ENCODE results near the gene KDM8.

KDM8 gene

DNA sequence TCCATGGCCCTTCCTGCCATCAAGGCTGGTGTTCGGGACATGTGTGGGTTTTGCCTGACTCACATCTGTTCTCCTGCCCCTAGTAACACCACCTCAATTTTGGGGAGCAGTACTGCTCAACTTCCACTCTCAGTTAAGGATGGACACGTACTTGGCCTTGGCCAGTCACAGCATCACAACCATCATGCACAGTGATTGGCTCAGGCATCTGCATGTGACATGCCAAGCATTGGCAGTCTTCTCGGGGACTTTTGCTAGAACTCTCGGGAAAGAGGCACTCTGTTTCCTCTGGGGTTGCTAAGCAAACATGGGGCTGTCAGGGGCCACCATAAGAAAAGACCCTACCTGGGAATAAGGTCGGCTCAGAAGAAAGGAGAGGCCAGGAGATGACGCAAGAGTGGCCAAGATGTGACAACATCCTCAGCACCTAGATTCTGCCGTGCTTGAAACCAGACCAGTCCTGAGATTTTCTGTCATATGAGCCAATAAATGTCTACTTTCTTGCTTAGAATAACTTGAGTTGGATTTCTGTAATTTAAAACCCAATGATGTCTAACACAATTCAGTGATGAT lies 11.9 kb upstream of the KDM8 start:
- Histone ChIP-seq H3K79me2 (ENCODE audit: insufficient read depth, low read depth) (no peaks in the 10 kb centered on the region), H3K4me1 (ENCODE audit: low read depth, poor library complexity, severe bottlenecking) (peaks cover 20% of the 10 kb centered on the region), H3K27me3 (ENCODE audit: insufficient read depth, low read depth) (no peaks in the 10 kb centered on the region), H3K9ac (no peak overlapping the region), H4K20me1 (ENCODE audit: insufficient read depth) (no peaks in the 10 kb centered on the region), H3K27ac (no peak overlapping the region), H3K36me3 (ENCODE audit: insufficient read depth) (no peaks in the 10 kb centered on the region), H2AFZ (ENCODE audit: low read depth) (no peak overlapping the region), H3K4me2 (no peak overlapping the region), H3K4me3 (IDR thresholded peaks at IDR 0.05; ENCODE audit: insufficient read depth, low read depth, low read length) (no peak overlapping the region)
- TF ChIP-seq, protein P1, sequence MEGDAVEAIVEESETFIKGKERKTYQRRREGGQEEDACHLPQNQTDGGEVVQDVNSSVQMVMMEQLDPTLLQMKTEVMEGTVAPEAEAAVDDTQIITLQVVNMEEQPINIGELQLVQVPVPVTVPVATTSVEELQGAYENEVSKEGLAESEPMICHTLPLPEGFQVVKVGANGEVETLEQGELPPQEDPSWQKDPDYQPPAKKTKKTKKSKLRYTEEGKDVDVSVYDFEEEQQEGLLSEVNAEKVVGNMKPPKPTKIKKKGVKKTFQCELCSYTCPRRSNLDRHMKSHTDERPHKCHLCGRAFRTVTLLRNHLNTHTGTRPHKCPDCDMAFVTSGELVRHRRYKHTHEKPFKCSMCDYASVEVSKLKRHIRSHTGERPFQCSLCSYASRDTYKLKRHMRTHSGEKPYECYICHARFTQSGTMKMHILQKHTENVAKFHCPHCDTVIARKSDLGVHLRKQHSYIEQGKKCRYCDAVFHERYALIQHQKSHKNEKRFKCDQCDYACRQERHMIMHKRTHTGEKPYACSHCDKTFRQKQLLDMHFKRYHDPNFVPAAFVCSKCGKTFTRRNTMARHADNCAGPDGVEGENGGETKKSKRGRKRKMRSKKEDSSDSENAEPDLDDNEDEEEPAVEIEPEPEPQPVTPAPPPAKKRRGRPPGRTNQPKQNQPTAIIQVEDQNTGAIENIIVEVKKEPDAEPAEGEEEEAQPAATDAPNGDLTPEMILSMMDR (conservative IDR thresholded peaks at IDR 0.05; ENCODE audit: low read depth, low read length): no peak

DNA sequence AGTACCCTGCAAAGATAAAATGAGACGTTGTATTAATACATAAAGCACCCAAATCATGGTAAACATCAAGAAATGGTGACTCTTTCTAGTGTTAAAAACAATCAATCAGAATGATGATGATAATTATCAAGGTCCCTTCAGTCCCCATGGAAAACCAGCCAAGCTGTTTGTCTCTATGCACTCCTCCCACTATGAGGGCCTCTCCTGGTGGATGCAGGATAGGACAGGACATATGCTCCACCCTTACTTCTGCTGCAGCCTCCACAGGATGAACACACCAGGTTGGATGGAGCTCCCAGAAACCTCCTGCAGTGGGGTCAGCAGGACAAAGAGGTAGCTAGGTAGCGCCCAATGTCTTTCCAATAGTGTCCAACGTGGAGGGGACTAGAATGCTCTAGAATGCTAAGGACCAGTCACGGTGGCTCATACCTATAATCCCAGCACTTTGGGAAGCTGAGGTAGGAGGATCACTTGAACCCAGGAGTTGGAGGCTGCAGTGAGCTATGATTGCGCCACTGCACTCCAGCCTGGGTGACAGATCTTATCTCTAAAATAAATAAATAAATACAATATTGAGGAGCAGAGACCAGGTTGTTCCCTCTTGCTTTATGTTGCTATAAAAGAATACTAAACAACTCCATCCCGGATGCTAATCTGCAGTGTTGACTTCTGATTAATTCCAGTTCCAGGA lies 9.9 kb upstream of the KDM8 start:
- Histone ChIP-seq H3K4me3 (IDR thresholded peaks at IDR 0.05; ENCODE audit: insufficient read depth, low read depth, low read length) (no peak overlapping the region), H4K20me1 (ENCODE audit: insufficient read depth) (no peaks in the 10 kb centered on the region), H3K79me2 (ENCODE audit: insufficient read depth, low read depth) (no peaks in the 10 kb centered on the region), H3K27me3 (ENCODE audit: insufficient read depth, low read depth) (no peaks in the 10 kb centered on the region), H3K27ac (no peak overlapping the region), H3K36me3 (ENCODE audit: insufficient read depth) (no peaks in the 10 kb centered on the region), H3K9ac (no peak overlapping the region), H3K4me2 (no peak overlapping the region), H2AFZ (ENCODE audit: low read depth) (no peak overlapping the region), H3K4me1 (ENCODE audit: low read depth, poor library complexity, severe bottlenecking) (peaks cover 37% of the 10 kb centered on the region)
- TF ChIP-seq, protein P1 (conservative IDR thresholded peaks at IDR 0.05; ENCODE audit: low read depth, low read length): no peak

DNA sequence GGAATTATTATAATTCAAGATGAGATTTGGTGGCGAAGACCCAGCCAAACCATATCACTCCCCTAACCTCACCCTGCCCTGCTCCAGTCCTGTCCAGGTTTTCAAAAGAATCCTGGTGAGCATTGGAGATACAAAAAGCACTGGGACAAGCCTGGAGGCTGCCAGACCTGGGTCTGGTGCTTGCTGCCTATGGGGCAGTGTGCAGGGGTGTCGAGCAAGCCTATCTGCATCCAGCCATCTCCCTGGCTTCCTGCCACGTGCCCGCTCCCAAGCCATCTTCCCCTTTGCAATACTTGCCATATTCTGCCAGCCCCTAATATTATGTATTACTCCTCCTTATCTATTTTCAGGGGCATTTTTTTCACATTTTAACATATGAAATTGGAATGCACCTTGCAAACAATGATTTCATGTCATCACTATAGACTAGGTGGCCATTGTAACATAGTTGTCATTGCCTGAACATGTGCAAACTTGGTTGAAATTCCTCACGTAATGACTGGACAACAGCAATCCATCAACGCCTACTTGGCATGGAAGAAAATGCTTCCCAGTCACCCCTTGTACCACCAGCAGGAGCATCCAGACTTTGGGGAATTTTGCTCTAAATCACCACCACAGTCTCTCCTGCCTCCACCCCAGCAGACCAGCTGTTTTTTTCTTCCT lies 8.1 kb upstream of the KDM8 start:
- H3K79me2 ChIP-seq (ENCODE audit: insufficient read depth, low read depth): no peaks in the 10 kb centered on the region
- H3K4me2 ChIP-seq: no peak overlapping the region
- H3K27me3 ChIP-seq (ENCODE audit: insufficient read depth, low read depth): no peaks in the 10 kb centered on the region
- peaks cover 39% of the 10 kb centered on the region for H3K4me1 ChIP-seq (ENCODE audit: low read depth, poor library complexity, severe bottlenecking)
- no peak overlapping the region for H3K4me3 ChIP-seq (IDR thresholded peaks at IDR 0.05; ENCODE audit: insufficient read depth, low read depth, low read length)
- H3K9ac ChIP-seq: no peak overlapping the region
- H2AFZ ChIP-seq (ENCODE audit: low read depth): no peak overlapping the region
- H4K20me1 ChIP-seq (ENCODE audit: insufficient read depth): no peaks in the 10 kb centered on the region
- H3K36me3 ChIP-seq (ENCODE audit: insufficient read depth): no peaks in the 10 kb centered on the region
- H3K27ac ChIP-seq: no peak overlapping the region
- TF ChIP-seq, protein P1 (conservative IDR thresholded peaks at IDR 0.05; ENCODE audit: low read depth, low read length): no peak

DNA sequence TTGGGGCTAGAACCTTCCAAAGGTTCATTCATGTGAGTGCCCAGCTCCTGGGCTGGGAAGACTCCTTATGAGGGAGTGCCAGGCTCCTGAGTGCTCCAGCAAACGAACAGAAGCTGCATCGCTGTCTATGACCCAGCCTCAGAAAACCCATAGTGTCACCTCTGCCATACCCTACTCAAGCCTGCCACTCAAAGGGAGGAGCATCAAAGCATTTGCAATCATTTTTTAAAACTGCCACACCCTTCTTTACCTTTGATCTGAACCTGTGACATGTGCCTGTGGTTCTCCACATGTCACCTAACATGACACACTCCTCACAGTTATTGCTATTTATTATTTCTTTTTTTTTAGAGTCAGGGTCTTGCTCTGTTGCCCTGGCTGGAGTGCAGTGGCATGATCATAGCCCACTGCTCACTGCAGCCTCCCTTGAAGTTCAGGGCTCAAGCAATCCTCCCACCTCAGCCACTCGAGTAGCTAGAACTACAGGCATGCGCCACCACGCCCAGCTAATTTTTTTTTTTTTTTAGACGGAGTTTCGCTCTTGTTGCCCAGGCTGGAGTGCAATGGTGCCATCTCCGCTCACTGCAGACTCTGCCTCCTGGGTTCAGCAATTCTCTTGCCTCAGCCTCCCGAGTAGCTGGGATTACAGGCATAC lies 7.3 kb upstream of the KDM8 start:
- Histone ChIP-seq H2AFZ (ENCODE audit: low read depth) (no peak overlapping the region), H3K4me2 (no peak overlapping the region), H4K20me1 (ENCODE audit: insufficient read depth) (no peaks in the 10 kb centered on the region), H3K9ac (no peak overlapping the region), H3K27ac (no peak overlapping the region), H3K4me1 (ENCODE audit: low read depth, poor library complexity, severe bottlenecking) (peaks cover 43% of the 10 kb centered on the region), H3K27me3 (ENCODE audit: insufficient read depth, low read depth) (no peaks in the 10 kb centered on the region), H3K4me3 (IDR thresholded peaks at IDR 0.05; ENCODE audit: insufficient read depth, low read depth, low read length) (no peak overlapping the region), H3K36me3 (ENCODE audit: insufficient read depth) (no peaks in the 10 kb centered on the region), H3K79me2 (ENCODE audit: insufficient read depth, low read depth) (no peaks in the 10 kb centered on the region)
- TF ChIP-seq, protein P1 (conservative IDR thresholded peaks at IDR 0.05; ENCODE audit: low read depth, low read length): no peak

Data from KMS-11 (cell line).